Thyroid gland (tissue), 4 donors: Measurements from ENCODE around the gene FOXF2. TPM values are rescaled to one million over a fixed set of nuclear protein-coding genes. Genes with fewer than 3 reads are reported as not detected.

Experiments used
- DNase-seq, 2 donors: peaks; one replicate each; pipeline ENCODE4 v3.0.0-alpha.2; 2019
- H3K27ac ChIP-seq, 3 donors: fragments of 200-600 bp; sonication (generic); 1 replicate in 2 of 3; 2 replicates in 1 of 3; pipeline ENCODE4 v1.5.1; 2016 to 2019; ENCODE audit warnings: mild to moderate bottlenecking in 1 of 3, moderate library complexity in 1 of 3
- H3K27me3 ChIP-seq: fragments of 200-600 bp; sonication (generic); one replicate; pipeline ENCODE4 v1.5.1; 2019
- H3K36me3 ChIP-seq, 2 donors: fragments of 200-600 bp; sonication (generic); one replicate each; pipeline ENCODE4 v1.5.1; 2016 to 2019
- H3K4me1 ChIP-seq, 2 donors: fragments of 200-600 bp; sonication (generic); one replicate each; pipeline ENCODE4 v1.5.1; 2017 to 2019
- H3K4me3 ChIP-seq, 3 donors: fragments of 200-600 bp; sonication (generic); replicated peaks in 1 of 3; 1 replicate in 2 of 3; 2 replicates in 1 of 3; pipeline ENCODE4 v1.5.1; 2016; ENCODE audit warnings: mild to moderate bottlenecking in 1 of 3
- H3K9me3 ChIP-seq: fragments of 200-600 bp; sonication (generic); one replicate; pipeline ENCODE4 v1.5.1; 2017
- CTCF ChIP-seq, 6 experiments: fragments of 200-600 bp in 3 of 6; fragments of 450-650 bp in 3 of 6; sonication (generic) in 3 of 6; IDR thresholded peaks; one replicate each; pipeline ENCODE4 v1.5.1; 2016 to 2019; ENCODE audit warnings: antibody characterized with exemption in 6 of 6, mild to moderate bottlenecking in 2 of 6, inconsistent platforms in 1 of 6, moderate library complexity in 1 of 6
- POLR2A ChIP-seq, 2 donors: fragments of 450-650 bp; IDR thresholded peaks; one replicate each; pipeline ENCODE4 v1.6.1; 2017; ENCODE audit warnings: antibody characterized with exemption in 2 of 2, mild to moderate bottlenecking in 2 of 2, moderate library complexity in 1 of 2
- WGBS, 2 donors: methylation state at CpG; one replicate each; pipeline ENCODE4 v1.1.5; 2017; 5-methylcytosine and 5-hydroxymethylcytosine counted together
- intact Hi-C: fragments of 100-400 bp; cut with DNase I; formaldehyde crosslinking; loops from one replicate; pipeline ENCODE4 v1.15.1; 2023
- total RNA-seq, 4 donors: library from RNA; depleted of rRNA; stranded (reverse); fragments of >200 nt; gene quantifications; one replicate each; pipeline ENCODE4 v1.2.3, GENCODE V29; 2016

The FOXF2 gene
- total RNA-seq, 4 donors from 2014 or later, result 1.3 to 2.0 (median 1.7) TPM

- 15 to 18% methylated on average over 37 to 39 of the region's 39 CpGs for WGBS, 2 donors
- no peak for DNase-seq
- H3K27ac ChIP-seq, result no peak overlapping the region
- H3K9me3 ChIP-seq, result no peaks in the 10 kb centered on the region
- H3K27me3 ChIP-seq, result peaks cover 60% of the 10 kb centered on the region
- TF ChIP-seq POLR2A (IDR thresholded peaks at IDR 0.05) (no peak), CTCF (IDR thresholded peaks at IDR 0.05) (no peak)
- no peak overlapping the region for H3K4me3 ChIP-seq
- intact Hi-C loops, result loop anchor here (10.0 kb wide), 1 partner anchor 661 kb away; no protein-coding TSS in a partner anchor
- no peaks in the 10 kb centered on the region for H3K36me3 ChIP-seq
- peaks cover 13 to 44% of the 10 kb centered on the region in 2 donors for H3K4me1 ChIP-seq
Observed at GRCh38 chr6:1385129-1386037, 4.0 kb upstream of the FOXF2 start.

- H3K36me3 ChIP-seq, result no peaks in the 10 kb centered on the region
- no peak for DNase-seq
- TF ChIP-seq POLR2A (IDR thresholded peaks at IDR 0.05) (no peak), CTCF (IDR thresholded peaks at IDR 0.05) (no peak)
- H3K4me1 ChIP-seq, result peaks cover 18 to 52% of the 10 kb centered on the region in 2 donors
- H3K4me3 ChIP-seq, result no peak overlapping the region
- peaks cover 57% of the 10 kb centered on the region for H3K27me3 ChIP-seq
- H3K9me3 ChIP-seq, result no peaks in the 10 kb centered on the region
- 72 to 83% methylated on average over 4 of the region's 4 CpGs for WGBS, 2 donors
- intact Hi-C loops, result loop anchor here (10.0 kb wide), 1 partner anchor 661 kb away; no protein-coding TSS in a partner anchor
- no peak overlapping the region for H3K27ac ChIP-seq
Observed at GRCh38 chr6:1386038-1386709, 3.2 kb upstream of the FOXF2 start.

GRCh38 chr6:1387538-1387875, 1.9 kb upstream of the FOXF2 start:
- H3K27me3 ChIP-seq, result peaks cover 51% of the 10 kb centered on the region
- no peak overlapping the region for H3K27ac ChIP-seq
- 31 to 37% methylated on average over 11 of the region's 11 CpGs for WGBS, 2 donors
- no peak for DNase-seq
- no peak for TF ChIP-seq POLR2A (IDR thresholded peaks at IDR 0.05)
- no peak for TF ChIP-seq CTCF (IDR thresholded peaks at IDR 0.05)
- no peaks in the 10 kb centered on the region for H3K9me3 ChIP-seq
- intact Hi-C loops, result loop anchor here (10.0 kb wide), 1 partner anchor 663 kb away; no protein-coding TSS in a partner anchor
- peaks cover 12 to 41% of the 10 kb centered on the region in 2 donors for H3K4me1 ChIP-seq
- H3K4me3 ChIP-seq, result no peak overlapping the region
- H3K36me3 ChIP-seq, result no peaks in the 10 kb centered on the region

- TF ChIP-seq POLR2A (IDR thresholded peaks at IDR 0.05), result no peak
- no peak for TF ChIP-seq CTCF (IDR thresholded peaks at IDR 0.05)
- Histone ChIP-seq H3K9me3 (no peaks in the 10 kb centered on the region), H3K27me3 (peaks cover 51% of the 10 kb centered on the region), H3K36me3 (no peaks in the 10 kb centered on the region), H3K4me3 (no peak overlapping the region), H3K27ac (no peak overlapping the region), H3K4me1 (peaks cover 12 to 44% of the 10 kb centered on the region in 2 donors)
- WGBS, 2 donors, result 16 to 18% methylated on average over 15 to 19 of the region's 20 CpGs
- intact Hi-C loops, result loop anchor here (10.0 kb wide), 1 partner anchor 663 kb away; no protein-coding TSS in a partner anchor
- no peak for DNase-seq
Observed at GRCh38 chr6:1387876-1388629, 1.3 kb upstream of the FOXF2 start.
